D721Med (cell line): ENCODE data around the gene SH3RF2.

Experiments used
- DNase-seq: peaks from one replicate; pipeline ENCODE4 v3.0.0; 2011; ENCODE audit warnings: low spot score; ENCODE audit not compliant: insufficient read length
- FAIRE-seq: peaks from 2 replicates; lab custom pipeline; 2011; peaks lifted over from hg19 to GRCh38; lab: Jason Lieb, UNC
- TF ChIP-seq, protein P1 (sequence below): IDR thresholded peaks from 2 replicates; pipeline ENCODE4 v1.5.1; 2012; ENCODE audit warnings: mild to moderate bottlenecking, control low read depth; ENCODE audit not compliant: insufficient read depth; ENCODE audit errors: missing control alignments

SH3RF2 gene

DNA sequence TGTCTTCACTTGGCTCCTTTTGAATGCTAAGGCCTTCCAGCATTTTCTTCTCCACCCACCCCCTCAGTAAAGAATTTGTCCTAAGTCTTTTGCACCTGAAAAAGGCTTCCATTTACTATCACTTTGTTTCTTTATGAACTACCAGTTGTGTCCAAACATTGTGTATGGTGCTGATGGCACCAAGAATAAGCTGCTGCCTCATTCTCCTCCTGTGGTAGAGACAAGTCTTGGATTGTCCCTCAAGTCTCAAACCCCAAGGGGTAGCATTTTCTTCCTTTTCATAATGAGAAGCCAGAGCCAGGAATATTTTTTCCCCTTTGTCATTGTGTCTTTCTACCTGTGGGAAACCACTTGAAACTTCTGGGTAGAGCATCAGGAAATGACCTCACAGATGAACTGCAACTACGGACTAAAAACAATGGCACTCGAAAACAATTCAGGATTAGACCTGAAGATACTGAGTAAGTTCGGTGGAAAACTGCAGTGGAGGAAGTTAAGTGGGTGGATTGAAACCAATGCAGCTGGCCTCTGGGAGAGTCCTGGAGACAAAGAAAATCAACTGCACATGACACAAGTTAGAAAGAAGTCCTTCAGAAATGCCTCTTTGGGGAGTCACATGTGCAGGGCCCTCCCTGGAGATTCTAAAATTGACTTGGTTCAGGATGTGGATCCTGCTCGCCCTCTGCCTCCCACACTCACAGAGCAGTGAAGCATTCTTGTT, 80.5 kb downstream of the SH3RF2 start:
- no peak for FAIRE-seq

DNA sequence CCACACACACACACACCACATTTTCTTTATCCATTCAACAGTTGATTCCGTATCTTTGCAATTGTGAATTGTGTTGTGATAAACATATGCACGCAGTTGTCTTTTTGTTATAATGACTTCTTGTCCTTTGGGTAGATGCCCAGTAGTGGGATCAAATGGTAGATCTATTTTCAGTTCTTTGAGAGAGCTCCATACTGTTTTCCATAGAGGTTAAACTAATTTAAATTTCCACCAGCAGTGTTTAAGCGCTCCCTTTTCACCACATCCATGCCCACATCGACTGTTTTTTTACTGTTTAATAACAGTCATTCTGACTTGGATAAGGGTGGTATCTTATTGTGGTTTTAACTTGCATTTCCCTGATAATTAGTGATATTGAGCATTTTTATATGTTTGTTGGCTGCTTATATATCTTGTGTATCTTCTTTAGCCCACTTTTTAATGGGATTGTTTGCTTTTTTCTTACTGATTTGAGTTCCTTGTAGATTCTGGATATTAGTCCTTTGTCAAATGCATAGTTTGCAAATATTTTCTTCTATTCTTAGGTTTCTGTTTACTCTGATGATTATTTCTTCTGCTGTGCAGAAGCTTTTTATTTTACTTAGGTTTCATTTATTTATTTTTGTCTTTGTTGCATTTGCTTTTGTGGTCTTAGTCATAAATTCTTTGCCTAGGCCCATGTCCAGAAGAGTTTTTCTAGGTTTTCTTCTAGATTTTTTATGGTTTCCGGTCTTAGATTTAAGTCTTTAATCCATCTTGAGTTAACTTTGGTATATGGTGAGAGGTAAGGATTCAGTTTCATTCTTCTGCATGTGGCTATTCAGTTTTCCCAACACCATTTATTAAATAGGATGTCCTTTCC, 82.4 kb downstream of the SH3RF2 start:
- TF ChIP-seq, protein P1, sequence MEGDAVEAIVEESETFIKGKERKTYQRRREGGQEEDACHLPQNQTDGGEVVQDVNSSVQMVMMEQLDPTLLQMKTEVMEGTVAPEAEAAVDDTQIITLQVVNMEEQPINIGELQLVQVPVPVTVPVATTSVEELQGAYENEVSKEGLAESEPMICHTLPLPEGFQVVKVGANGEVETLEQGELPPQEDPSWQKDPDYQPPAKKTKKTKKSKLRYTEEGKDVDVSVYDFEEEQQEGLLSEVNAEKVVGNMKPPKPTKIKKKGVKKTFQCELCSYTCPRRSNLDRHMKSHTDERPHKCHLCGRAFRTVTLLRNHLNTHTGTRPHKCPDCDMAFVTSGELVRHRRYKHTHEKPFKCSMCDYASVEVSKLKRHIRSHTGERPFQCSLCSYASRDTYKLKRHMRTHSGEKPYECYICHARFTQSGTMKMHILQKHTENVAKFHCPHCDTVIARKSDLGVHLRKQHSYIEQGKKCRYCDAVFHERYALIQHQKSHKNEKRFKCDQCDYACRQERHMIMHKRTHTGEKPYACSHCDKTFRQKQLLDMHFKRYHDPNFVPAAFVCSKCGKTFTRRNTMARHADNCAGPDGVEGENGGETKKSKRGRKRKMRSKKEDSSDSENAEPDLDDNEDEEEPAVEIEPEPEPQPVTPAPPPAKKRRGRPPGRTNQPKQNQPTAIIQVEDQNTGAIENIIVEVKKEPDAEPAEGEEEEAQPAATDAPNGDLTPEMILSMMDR = no peak
- no peak for FAIRE-seq
- no peak for DNase-seq

More for the DNA sequence above, 80.5 kb downstream of the SH3RF2 start:
- no peak for DNase-seq
- TF ChIP-seq, protein P1 = no peak

DNA sequence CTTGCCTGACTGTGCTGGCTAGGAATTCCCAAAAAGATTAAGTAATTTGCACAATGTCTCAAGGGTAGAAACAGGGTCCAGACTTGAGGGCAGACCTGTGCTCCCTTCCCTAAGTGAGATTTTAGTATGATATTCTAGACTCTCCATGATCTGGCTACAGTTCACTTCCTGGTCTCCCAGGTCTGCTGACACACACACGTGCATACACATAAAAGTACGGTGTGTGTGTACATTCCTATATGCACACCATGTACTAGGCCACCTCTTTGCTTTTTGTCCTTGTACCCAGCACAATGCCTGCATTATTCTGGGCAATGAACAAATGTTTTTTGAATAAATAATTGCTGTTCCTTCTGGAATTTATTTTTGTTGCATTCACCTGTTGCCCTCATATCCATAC, 83.7 kb downstream of the SH3RF2 start:
- no peak for DNase-seq
- no peak for FAIRE-seq

DNA sequence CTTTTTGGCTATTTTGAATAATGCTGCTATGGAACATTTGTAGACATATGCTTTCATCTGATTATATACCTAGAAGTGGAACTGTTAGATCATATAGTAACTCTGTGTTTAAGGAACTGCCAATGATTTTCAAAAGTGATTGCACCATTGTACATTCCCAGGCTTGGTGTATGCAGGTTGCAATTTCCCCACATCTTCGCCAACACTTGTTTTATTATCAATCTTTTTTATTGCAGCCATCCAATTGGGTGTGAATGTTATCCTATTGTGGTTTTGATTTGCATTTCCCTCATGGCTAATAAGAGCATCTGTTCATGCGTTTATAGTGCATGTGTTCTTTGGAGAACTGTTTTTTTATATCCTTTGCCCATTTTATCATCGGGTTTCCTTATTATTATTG, 87.7 kb downstream of the SH3RF2 start:
- TF ChIP-seq, protein P1 = no peak
- DNase-seq = no peak
- FAIRE-seq = no peak

More for the DNA sequence above, 83.7 kb downstream of the SH3RF2 start:
- TF ChIP-seq, protein P1 = no peak

DNA sequence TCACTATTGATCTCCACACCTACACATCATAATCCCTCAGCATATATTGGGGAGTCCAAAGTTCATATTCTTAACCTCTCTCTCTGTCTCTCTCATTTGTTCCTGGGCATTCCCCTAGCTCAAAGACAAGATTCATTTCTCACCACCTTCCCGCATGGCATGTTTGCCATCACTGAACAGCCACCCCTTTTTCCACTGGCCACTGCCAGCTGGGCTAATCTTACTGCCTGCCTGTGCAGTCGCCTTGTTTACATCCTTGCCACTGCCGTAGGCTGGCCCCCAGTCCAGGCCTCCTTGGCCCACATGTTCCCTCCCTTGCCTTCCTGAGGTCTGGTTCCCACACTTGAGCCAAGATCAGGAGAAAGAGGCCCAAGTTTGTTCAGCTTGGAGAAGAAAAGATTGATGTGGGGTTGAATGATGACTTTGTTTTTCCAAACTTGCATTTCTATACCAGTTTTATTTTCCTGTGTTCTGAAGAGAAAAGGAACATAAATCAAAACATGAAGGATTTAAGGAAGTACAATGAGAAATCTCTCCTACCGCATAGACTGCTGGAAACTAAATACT, 88.8 kb downstream of the SH3RF2 start:
- DNase-seq = no peak
- TF ChIP-seq, protein P1 = no peak
- FAIRE-seq = no peak

DNA sequence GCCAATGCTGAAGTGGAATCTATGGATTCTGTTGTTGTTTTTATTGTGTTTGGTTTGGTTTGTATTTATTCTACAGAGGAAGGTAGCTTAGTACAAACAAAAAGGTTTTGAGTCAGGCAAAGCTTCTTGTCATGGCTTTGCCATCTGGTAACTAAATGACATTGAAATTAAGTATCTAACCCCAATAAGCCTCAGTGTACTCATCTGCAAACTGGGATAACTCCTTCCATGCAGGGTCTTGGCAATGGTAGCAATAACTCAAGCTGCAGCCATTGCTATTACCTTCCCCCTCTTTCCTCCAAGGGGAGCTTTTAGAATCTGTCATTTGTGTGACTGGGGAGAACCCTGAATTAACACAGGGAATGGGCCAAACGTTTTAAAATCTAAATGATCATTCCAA, 89.3 kb downstream of the SH3RF2 start:
- TF ChIP-seq, protein P1 = no peak
- FAIRE-seq (no peak), DNase-seq (no peak)
